Measurements from ENCODE around the gene IGLL5.

DNA sequence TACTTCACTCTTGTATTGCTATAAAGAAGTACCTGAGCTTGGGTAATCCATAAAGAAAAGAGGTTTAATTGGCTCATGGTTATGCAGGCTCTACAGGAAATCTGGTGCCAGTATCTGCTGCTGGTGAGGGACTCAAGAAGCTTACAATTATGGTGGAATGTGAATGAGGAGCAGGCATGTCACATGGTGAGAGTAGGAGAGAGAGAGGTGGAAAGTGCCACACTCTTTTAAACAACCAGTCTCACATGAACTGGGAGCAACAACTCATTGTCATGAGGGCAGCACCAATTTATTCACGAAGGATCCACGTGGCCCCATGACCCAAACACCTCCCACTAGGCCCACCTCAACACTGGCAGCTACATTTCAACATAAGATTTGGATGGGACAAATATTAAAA is 24.6 kb upstream of the IGLL5 start:
- TF ChIP-seq, protein P1, sequence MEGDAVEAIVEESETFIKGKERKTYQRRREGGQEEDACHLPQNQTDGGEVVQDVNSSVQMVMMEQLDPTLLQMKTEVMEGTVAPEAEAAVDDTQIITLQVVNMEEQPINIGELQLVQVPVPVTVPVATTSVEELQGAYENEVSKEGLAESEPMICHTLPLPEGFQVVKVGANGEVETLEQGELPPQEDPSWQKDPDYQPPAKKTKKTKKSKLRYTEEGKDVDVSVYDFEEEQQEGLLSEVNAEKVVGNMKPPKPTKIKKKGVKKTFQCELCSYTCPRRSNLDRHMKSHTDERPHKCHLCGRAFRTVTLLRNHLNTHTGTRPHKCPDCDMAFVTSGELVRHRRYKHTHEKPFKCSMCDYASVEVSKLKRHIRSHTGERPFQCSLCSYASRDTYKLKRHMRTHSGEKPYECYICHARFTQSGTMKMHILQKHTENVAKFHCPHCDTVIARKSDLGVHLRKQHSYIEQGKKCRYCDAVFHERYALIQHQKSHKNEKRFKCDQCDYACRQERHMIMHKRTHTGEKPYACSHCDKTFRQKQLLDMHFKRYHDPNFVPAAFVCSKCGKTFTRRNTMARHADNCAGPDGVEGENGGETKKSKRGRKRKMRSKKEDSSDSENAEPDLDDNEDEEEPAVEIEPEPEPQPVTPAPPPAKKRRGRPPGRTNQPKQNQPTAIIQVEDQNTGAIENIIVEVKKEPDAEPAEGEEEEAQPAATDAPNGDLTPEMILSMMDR (conservative IDR thresholded peaks at IDR 0.05; ENCODE audit: low read depth, low read length), result no peak
- TF ChIP-seq EZH2 (IDR thresholded peaks at IDR 0.05; ENCODE audit: low read length, unreplicated experiment), result no peak

Data from PC-3 (cell line).